Measurements from ENCODE around the gene GAB2.

GAB2 gene

GRCh38 chr11:78406568-78407196 is 10.9 kb downstream of the GAB2 start:
- no peak for DNase-seq (ENCODE audit: insufficient read length, low spot score)
- FAIRE-seq: no peak

DNA sequence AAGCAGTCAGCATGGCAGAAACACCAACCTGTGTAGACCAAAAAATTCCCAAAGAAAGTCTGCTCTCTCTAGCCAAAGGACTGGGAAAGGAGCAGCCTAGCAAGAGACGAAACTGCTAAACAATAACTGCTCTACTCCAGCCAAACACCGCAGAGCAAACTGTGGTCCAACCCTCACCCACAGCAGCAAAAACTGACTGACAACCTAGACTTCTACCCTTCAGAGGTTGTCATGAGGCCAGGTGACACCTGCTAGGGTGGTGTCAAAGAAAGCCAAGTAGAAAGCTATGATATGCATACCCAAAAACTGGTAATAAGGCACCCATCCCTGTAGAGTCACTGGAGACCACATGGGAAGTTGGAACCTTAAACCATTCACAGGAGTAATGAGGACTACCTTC is 11.8 kb downstream of the GAB2 start:
- TF ChIP-seq SPI1 (IDR thresholded peaks at IDR 0.05; ENCODE audit: low read depth, low read length): no peak
- no peak for TF ChIP-seq POLR2A (IDR thresholded peaks at IDR 0.05; ENCODE audit: low read depth, low read length)
- TF ChIP-seq PAX5 (IDR thresholded peaks at IDR 0.05; ENCODE audit: insufficient read depth, low read length, severe bottlenecking): no peak
- no peak for TF ChIP-seq POLR2AphosphoS5 (IDR thresholded peaks at IDR 0.05; ENCODE audit: low read depth, low read length)
- TF ChIP-seq TAF1 (IDR thresholded peaks at IDR 0.05; ENCODE audit: low read depth, low read length): no peak
- no peak for TF ChIP-seq POU2F2 (IDR thresholded peaks at IDR 0.05; ENCODE audit: low read depth, low read length)
- FAIRE-seq (no peak), DNase-seq (ENCODE audit: insufficient read length, low spot score) (no peak)

More at GRCh38 chr11:78406568-78407196, 10.9 kb downstream of the GAB2 start:
- TF ChIP-seq POLR2AphosphoS5 (IDR thresholded peaks at IDR 0.05; ENCODE audit: low read depth, low read length) (no peak), POLR2A (IDR thresholded peaks at IDR 0.05; ENCODE audit: low read depth, low read length) (no peak)

DNA sequence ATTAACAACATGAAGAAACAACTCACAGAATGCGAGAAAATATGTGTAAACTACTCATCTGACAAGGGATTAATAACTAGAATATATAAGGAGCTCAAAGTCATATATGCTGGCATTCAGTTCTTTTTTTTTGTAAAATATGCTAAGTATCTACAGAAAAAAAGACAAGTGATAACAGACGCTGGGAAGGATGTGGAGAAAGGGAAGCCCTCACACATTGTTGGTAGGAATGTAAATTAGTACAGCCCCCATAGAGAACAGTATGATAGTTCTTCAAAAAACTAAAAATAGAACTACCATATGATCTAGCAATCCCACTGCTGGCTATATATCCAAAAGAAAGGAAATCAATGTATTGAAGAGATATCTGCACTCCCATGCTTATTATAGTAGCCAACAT is 13.8 kb downstream of the GAB2 start:
- no peak for DNase-seq (ENCODE audit: insufficient read length, low spot score)
- FAIRE-seq: no peak

GRCh38 chr11:78402847-78403246 is 14.8 kb downstream of the GAB2 start:
- TF ChIP-seq TAF1 (IDR thresholded peaks at IDR 0.05; ENCODE audit: low read depth, low read length) (no peak), POU2F2 (IDR thresholded peaks at IDR 0.05; ENCODE audit: low read depth, low read length) (no peak), PAX5 (IDR thresholded peaks at IDR 0.05; ENCODE audit: insufficient read depth, low read length, severe bottlenecking) (no peak), POLR2AphosphoS5 (IDR thresholded peaks at IDR 0.05; ENCODE audit: low read depth, low read length) (no peak), POLR2A (IDR thresholded peaks at IDR 0.05; ENCODE audit: low read depth, low read length) (no peak), SPI1 (IDR thresholded peaks at IDR 0.05; ENCODE audit: low read depth, low read length) (no peak)
- no peak for DNase-seq (ENCODE audit: insufficient read length, low spot score)
- FAIRE-seq: no peak

More for the DNA sequence above, 13.8 kb downstream of the GAB2 start:
- no peak for TF ChIP-seq POLR2AphosphoS5 (IDR thresholded peaks at IDR 0.05; ENCODE audit: low read depth, low read length)
- TF ChIP-seq PAX5 (IDR thresholded peaks at IDR 0.05; ENCODE audit: insufficient read depth, low read length, severe bottlenecking): no peak
- TF ChIP-seq POU2F2 (IDR thresholded peaks at IDR 0.05; ENCODE audit: low read depth, low read length): no peak
- no peak for TF ChIP-seq SPI1 (IDR thresholded peaks at IDR 0.05; ENCODE audit: low read depth, low read length)
- TF ChIP-seq TAF1 (IDR thresholded peaks at IDR 0.05; ENCODE audit: low read depth, low read length): no peak
- TF ChIP-seq POLR2A (IDR thresholded peaks at IDR 0.05; ENCODE audit: low read depth, low read length): no peak

DNA sequence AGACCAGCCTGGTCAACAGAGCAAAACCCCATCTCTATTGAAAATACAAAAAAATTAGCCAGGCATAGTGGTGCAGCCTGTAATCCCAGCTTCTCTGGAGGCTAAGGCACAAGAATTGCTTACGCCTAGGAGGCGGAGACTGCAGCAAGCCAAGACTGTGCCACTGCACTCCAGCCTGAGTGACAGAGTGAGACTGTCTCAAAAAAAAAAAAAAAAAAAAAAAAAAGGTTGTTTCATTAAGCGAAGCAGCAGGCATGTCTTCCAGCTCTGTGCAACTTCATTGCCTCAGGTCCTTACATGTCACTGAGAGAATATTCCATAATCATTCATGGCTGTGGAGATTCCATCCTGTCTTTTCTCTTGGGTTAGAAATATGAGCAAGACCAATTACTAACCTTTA is 16.9 kb downstream of the GAB2 start:
- no peak for TF ChIP-seq SPI1 (IDR thresholded peaks at IDR 0.05; ENCODE audit: low read depth, low read length)
- no peak for TF ChIP-seq POU2F2 (IDR thresholded peaks at IDR 0.05; ENCODE audit: low read depth, low read length)
- TF ChIP-seq POLR2AphosphoS5 (IDR thresholded peaks at IDR 0.05; ENCODE audit: low read depth, low read length): no peak
- no peak for TF ChIP-seq POLR2A (IDR thresholded peaks at IDR 0.05; ENCODE audit: low read depth, low read length)
- no peak for TF ChIP-seq PAX5 (IDR thresholded peaks at IDR 0.05; ENCODE audit: insufficient read depth, low read length, severe bottlenecking)
- TF ChIP-seq TAF1 (IDR thresholded peaks at IDR 0.05; ENCODE audit: low read depth, low read length): no peak
- no peak for FAIRE-seq
- no peak for DNase-seq (ENCODE audit: insufficient read length, low spot score)

DNA sequence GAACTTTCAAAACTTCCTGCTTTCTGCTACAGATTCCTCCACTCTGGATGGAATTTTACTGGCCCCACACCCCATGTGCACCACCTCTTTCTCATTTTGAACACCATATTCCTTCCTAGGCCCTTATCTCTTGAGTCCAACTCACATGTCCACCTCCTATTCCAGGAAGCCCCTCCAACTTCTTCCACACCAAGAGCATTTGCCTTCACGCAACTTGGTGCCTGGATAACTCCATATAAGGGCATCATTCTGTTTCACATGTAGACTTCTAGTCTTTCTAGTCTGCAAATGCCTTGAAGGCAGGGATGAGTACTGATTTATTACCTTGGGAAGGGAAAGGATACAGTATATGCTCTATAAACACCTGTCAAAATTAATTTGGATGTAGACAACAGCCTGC is 17.5 kb downstream of the GAB2 start:
- no peak for FAIRE-seq

DNA sequence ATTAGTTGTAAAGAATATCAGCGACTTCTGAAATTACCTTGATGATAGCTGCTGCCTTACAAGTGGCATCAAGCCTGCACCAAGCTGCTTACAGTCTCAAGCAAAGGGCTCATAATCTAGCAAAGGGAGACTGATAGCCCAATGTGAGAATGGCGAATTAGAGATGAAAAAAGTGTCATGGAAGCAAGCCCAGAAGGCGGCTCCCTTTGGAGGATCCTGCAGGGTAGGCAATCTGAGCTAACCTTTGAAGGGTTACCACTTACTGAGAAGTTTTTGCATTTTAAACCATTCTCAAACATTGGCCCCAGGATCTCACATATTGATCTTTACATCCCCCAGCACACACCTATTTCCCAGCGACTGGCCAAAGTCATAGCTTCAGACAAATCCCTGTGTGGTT is 18.5 kb downstream of the GAB2 start:
- FAIRE-seq: no peak
- DNase-seq (ENCODE audit: insufficient read length, low spot score): no peak
- TF ChIP-seq SPI1 (IDR thresholded peaks at IDR 0.05; ENCODE audit: low read depth, low read length): no peak
- no peak for TF ChIP-seq POLR2AphosphoS5 (IDR thresholded peaks at IDR 0.05; ENCODE audit: low read depth, low read length)
- TF ChIP-seq TAF1 (IDR thresholded peaks at IDR 0.05; ENCODE audit: low read depth, low read length): no peak
- TF ChIP-seq POU2F2 (IDR thresholded peaks at IDR 0.05; ENCODE audit: low read depth, low read length): no peak
- TF ChIP-seq POLR2A (IDR thresholded peaks at IDR 0.05; ENCODE audit: low read depth, low read length): no peak
- no peak for TF ChIP-seq PAX5 (IDR thresholded peaks at IDR 0.05; ENCODE audit: insufficient read depth, low read length, severe bottlenecking)

More for the DNA sequence above, 17.5 kb downstream of the GAB2 start:
- TF ChIP-seq SPI1 (IDR thresholded peaks at IDR 0.05; ENCODE audit: low read depth, low read length) (no peak), POLR2A (IDR thresholded peaks at IDR 0.05; ENCODE audit: low read depth, low read length) (no peak), PAX5 (IDR thresholded peaks at IDR 0.05; ENCODE audit: insufficient read depth, low read length, severe bottlenecking) (no peak), POLR2AphosphoS5 (IDR thresholded peaks at IDR 0.05; ENCODE audit: low read depth, low read length) (no peak), POU2F2 (IDR thresholded peaks at IDR 0.05; ENCODE audit: low read depth, low read length) (no peak), TAF1 (IDR thresholded peaks at IDR 0.05; ENCODE audit: low read depth, low read length) (no peak)
- no peak for DNase-seq (ENCODE audit: insufficient read length, low spot score)

- FAIRE-seq (no peak), DNase-seq (ENCODE audit: insufficient read length, low spot score) (no peak)
- TF ChIP-seq TAF1 (IDR thresholded peaks at IDR 0.05; ENCODE audit: low read depth, low read length) (no peak), POU2F2 (IDR thresholded peaks at IDR 0.05; ENCODE audit: low read depth, low read length) (no peak), SPI1 (IDR thresholded peaks at IDR 0.05; ENCODE audit: low read depth, low read length) (no peak)
Measured at GRCh38 chr11:78398715-78399114, 18.9 kb downstream of the GAB2 start.

GRCh38 chr11:78397398-78397797 is 20.2 kb downstream of the GAB2 start:
- TF ChIP-seq POU2F2 (IDR thresholded peaks at IDR 0.05; ENCODE audit: low read depth, low read length) (no peak), PAX5 (IDR thresholded peaks at IDR 0.05; ENCODE audit: insufficient read depth, low read length, severe bottlenecking) (no peak), SPI1 (IDR thresholded peaks at IDR 0.05; ENCODE audit: low read depth, low read length) (no peak), TAF1 (IDR thresholded peaks at IDR 0.05; ENCODE audit: low read depth, low read length) (no peak), POLR2AphosphoS5 (IDR thresholded peaks at IDR 0.05; ENCODE audit: low read depth, low read length) (no peak), POLR2A (IDR thresholded peaks at IDR 0.05; ENCODE audit: low read depth, low read length) (no peak)
- no peak for FAIRE-seq
- no peak for DNase-seq (ENCODE audit: insufficient read length, low spot score)

- DNase-seq (ENCODE audit: insufficient read length, low spot score) (no peak), FAIRE-seq (no peak)
- TF ChIP-seq POLR2A (IDR thresholded peaks at IDR 0.05; ENCODE audit: low read depth, low read length) (no peak), PAX5 (IDR thresholded peaks at IDR 0.05; ENCODE audit: insufficient read depth, low read length, severe bottlenecking) (no peak), TAF1 (IDR thresholded peaks at IDR 0.05; ENCODE audit: low read depth, low read length) (no peak), POLR2AphosphoS5 (IDR thresholded peaks at IDR 0.05; ENCODE audit: low read depth, low read length) (no peak), SPI1 (IDR thresholded peaks at IDR 0.05; ENCODE audit: low read depth, low read length) (no peak), POU2F2 (IDR thresholded peaks at IDR 0.05; ENCODE audit: low read depth, low read length) (no peak)
Measured at GRCh38 chr11:78395597-78395996, 22.0 kb downstream of the GAB2 start.
